ENCODE data around the gene GABARAP. TPM values are rescaled to one million over a fixed set of nuclear protein-coding genes. Genes with fewer than 3 reads are reported as not detected.

Gene GABARAP
- total and polyA plus RNA-seq, 2 of the 13 experiments (the other 11 are each of a cell fraction or from before 2014, with no cell fraction given), result 161 to 310 TPM

- TF ChIP-seq ZNF766 (CRISPR knock-in tag; IDR thresholded peaks at IDR 0.05; ENCODE audit: borderline replicate concordance) (0 out of 2 replicates have a peak, but pooled peaks have one; percentile 2), ZNF205 (CRISPR knock-in tag; IDR thresholded peaks at IDR 0.05) (peak; percentile 51; the same call in 1 of the 2 replicates), SP140L (CRISPR knock-in tag; IDR thresholded peaks at IDR 0.05; ENCODE audit: borderline replicate concordance) (no peak), ZNF263 (CRISPR knock-in tag; IDR thresholded peaks at IDR 0.05) (no peak), ZBTB20 (CRISPR knock-in tag; IDR thresholded peaks at IDR 0.05; ENCODE audit: borderline replicate concordance, low read depth) (no peak), GLI4 (CRISPR knock-in tag; IDR thresholded peaks at IDR 0.05; ENCODE audit: borderline replicate concordance) (0 out of 2 replicates have a peak, but pooled peaks have one; percentile 5), MXD4 (CRISPR knock-in tag; IDR thresholded peaks at IDR 0.05) (no peak), ARNT (IDR thresholded peaks at IDR 0.05) (no peak), HNF4G (IDR thresholded peaks at IDR 0.05; ENCODE audit: borderline replicate concordance, low read depth, low read length) (no peak), HNF4G (CRISPR knock-in tag; IDR thresholded peaks at IDR 0.05; ENCODE audit: borderline replicate concordance, low read depth) (no peak), HNF1B (CRISPR knock-in tag; IDR thresholded peaks at IDR 0.05) (no peak), PCBP1 (IDR thresholded peaks at IDR 0.05; ENCODE audit: borderline replicate concordance, low read depth, low read length) (no peak), MYNN (CRISPR knock-in tag; IDR thresholded peaks at IDR 0.05; ENCODE audit: low read depth) (no peak), MTA1 (CRISPR knock-in tag; IDR thresholded peaks at IDR 0.05; ENCODE audit: borderline replicate concordance) (no peak), ZNF280D (CRISPR knock-in tag; IDR thresholded peaks at IDR 0.05) (no peak), MTA3 (CRISPR knock-in tag; IDR thresholded peaks at IDR 0.05) (no peak)
Measured at GRCh38 chr17:7253082-7253481, 10.8 kb upstream of the GABARAP start (continued).
